OCI-LY3 (cell line): ENCODE data around the gene DST.
"Not testable (repeated sequence)": the region's sequence is repeated elsewhere in the genome, so short reads cannot be mapped to it uniquely, and the experiment has no call there.

Experiments used
- CTCF ChIP-seq: fragments of 200-600, 300-600 bp; sonication (generic); IDR thresholded peaks from 2 replicates; pipeline ENCODE4 v1.5.1; 2014; ENCODE audit warnings: antibody characterized with exemption, low read length, low read depth
- EZH2phosphoT487 ChIP-seq: fragments of 200-600 bp; shearing (Covaris generic); IDR thresholded peaks from 2 replicates; pipeline ENCODE4 v1.6.1; 2018; ENCODE audit warnings: antibody characterized with exemption, mixed run types, low read depth

- not testable (repeated sequence) for TF ChIP-seq CTCF, EZH2phosphoT487
These were observed 146.0 kb downstream of the DST start for GRCh38 chr6:56496650-56497049.
